Ishikawa (cell line): ENCODE data around the gene COL13A1.

Experiments
- CEBPB ChIP-seq: IDR thresholded peaks from 2 replicates; pipeline ENCODE4 v1.6.1; 2012
- CREB1 ChIP-seq: IDR thresholded peaks from 2 replicates; pipeline ENCODE4 v1.6.1; 2012; ENCODE audit warnings: low read depth
- EGR1 ChIP-seq: IDR thresholded peaks from 2 replicates; pipeline ENCODE4 v1.6.1; 2012
- EP300 ChIP-seq: IDR thresholded peaks from 2 replicates; pipeline ENCODE4 v1.6.1; 2012; ENCODE audit warnings: borderline replicate concordance
- FOXM1 ChIP-seq: IDR thresholded peaks from 2 replicates; pipeline ENCODE4 v1.6.1; 2012; ENCODE audit warnings: low read depth, borderline replicate concordance
- NFIC ChIP-seq: IDR thresholded peaks from 2 replicates; pipeline ENCODE4 v1.6.1; 2012
- RAD21 ChIP-seq: IDR thresholded peaks from 2 replicates; pipeline ENCODE4 v1.6.1; 2012; ENCODE audit warnings: low read depth
- TAF1 ChIP-seq: IDR thresholded peaks from 2 replicates; pipeline ENCODE4 v1.6.1; 2012; ENCODE audit warnings: low read depth, mild to moderate bottlenecking
- TCF12 ChIP-seq: IDR thresholded peaks from 2 replicates; pipeline ENCODE4 v1.6.1; 2012; ENCODE audit warnings: low read depth
- TEAD4 ChIP-seq: IDR thresholded peaks from 2 replicates; pipeline ENCODE4 v1.6.1; 2012
- YY1 ChIP-seq: IDR thresholded peaks from 2 replicates; pipeline ENCODE4 v1.6.1; 2012; ENCODE audit warnings: low read depth
- ZBTB7A ChIP-seq: IDR thresholded peaks from 2 replicates; pipeline ENCODE4 v1.6.1; 2012; ENCODE audit warnings: low read depth
- TF ChIP-seq, protein P1 (sequence below): IDR thresholded peaks from 2 replicates; pipeline ENCODE4 v1.6.1; 2012
- TF ChIP-seq, protein P2 (sequence below): IDR thresholded peaks from 2 replicates; pipeline ENCODE4 v1.6.1; 2012; ENCODE audit warnings: low read depth, mild to moderate bottlenecking
- TF ChIP-seq, protein P3 (sequence below): IDR thresholded peaks from 2 replicates; pipeline ENCODE4 v1.6.1; 2012

Gene COL13A1

DNA sequence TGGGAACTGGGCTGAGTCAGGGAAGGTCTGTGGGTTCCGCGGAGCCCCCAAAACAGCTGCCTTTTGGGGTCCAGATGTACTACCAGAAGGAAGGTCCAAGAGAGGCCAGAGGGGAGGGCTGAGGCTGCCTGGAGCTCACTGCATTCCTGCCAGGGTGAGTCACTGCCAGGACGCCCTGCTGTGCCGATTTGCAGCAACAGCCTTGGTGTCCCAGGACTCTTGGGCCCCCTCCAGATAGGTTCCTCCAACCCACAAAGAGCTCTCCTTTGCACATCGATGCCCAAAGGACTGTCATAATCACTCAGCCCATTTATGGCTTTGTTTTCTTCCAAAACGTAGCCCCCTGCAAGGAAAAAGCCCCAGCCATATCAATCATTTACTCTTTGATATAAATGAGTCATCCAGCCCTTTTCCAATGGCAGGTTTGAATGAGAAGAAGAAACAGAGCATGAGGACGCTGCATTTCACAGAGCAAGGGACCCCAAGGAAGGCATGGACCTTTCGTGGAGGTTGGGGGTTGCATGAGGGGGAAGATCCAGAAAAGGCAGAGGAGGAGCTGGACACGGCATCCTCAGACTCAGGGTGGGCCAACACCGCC, 32.2 kb upstream of the COL13A1 start:
- TF ChIP-seq, protein P1, sequence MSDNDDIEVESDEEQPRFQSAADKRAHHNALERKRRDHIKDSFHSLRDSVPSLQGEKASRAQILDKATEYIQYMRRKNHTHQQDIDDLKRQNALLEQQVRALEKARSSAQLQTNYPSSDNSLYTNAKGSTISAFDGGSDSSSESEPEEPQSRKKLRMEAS: 0 out of 2 replicates have a peak, but pooled peaks have one; percentile 18
- TF ChIP-seq TAF1: no peak
- no peak for TF ChIP-seq RAD21
- TF ChIP-seq EGR1: no peak
- no peak for TF ChIP-seq EP300
- peak; percentile 96 for TF ChIP-seq TEAD4
- no peak for TF ChIP-seq CEBPB
- no peak for TF ChIP-seq YY1
- TF ChIP-seq, protein P2, sequence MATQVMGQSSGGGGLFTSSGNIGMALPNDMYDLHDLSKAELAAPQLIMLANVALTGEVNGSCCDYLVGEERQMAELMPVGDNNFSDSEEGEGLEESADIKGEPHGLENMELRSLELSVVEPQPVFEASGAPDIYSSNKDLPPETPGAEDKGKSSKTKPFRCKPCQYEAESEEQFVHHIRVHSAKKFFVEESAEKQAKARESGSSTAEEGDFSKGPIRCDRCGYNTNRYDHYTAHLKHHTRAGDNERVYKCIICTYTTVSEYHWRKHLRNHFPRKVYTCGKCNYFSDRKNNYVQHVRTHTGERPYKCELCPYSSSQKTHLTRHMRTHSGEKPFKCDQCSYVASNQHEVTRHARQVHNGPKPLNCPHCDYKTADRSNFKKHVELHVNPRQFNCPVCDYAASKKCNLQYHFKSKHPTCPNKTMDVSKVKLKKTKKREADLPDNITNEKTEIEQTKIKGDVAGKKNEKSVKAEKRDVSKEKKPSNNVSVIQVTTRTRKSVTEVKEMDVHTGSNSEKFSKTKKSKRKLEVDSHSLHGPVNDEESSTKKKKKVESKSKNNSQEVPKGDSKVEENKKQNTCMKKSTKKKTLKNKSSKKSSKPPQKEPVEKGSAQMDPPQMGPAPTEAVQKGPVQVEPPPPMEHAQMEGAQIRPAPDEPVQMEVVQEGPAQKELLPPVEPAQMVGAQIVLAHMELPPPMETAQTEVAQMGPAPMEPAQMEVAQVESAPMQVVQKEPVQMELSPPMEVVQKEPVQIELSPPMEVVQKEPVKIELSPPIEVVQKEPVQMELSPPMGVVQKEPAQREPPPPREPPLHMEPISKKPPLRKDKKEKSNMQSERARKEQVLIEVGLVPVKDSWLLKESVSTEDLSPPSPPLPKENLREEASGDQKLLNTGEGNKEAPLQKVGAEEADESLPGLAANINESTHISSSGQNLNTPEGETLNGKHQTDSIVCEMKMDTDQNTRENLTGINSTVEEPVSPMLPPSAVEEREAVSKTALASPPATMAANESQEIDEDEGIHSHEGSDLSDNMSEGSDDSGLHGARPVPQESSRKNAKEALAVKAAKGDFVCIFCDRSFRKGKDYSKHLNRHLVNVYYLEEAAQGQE: no peak
- TF ChIP-seq TCF12: no peak
- peak; percentile 32; the same call in 1 of the 2 replicates for TF ChIP-seq NFIC
- TF ChIP-seq FOXM1: no peak

DNA sequence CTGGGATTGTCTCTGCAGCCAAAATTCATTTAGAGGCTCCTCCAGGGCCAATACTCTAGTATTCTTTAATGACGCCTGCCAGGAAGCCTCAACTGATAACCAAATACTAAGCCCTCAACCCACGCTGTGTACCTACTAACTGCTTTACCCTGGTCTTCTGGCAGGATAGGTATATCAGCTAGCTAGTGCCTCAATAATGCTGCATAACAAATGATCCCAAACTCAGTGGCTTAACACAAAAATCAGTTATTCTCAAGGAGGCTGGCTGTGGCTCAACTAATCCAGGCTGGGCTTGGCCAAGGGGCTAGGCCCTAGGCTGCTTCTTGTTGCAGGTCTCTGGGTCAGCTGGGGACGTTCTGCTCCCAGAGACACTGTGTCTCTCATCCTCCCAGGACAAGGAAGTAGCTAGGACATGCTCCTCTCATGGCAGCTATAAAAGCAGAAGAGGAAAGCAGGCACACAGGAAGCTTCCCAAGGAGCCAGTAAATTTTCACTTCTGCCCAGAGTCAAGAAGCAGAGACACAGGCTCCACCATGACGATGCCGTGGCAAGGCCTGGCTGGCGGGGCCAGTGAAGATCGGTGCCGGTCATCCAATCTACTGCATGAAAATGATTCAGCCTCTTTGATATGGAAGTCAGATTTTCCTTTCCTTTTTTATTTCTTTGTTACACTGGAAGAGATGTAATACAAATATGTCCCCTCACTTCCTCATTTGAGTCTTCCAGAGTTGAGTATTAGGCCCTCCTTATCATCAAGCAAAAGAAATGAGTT, 28.6 kb upstream of the COL13A1 start:
- TF ChIP-seq YY1 (no peak), ZBTB7A (no peak), EP300 (no peak), CEBPB (no peak), TCF12 (no peak), TAF1 (no peak), TEAD4 (no peak), CREB1 (no peak), EGR1 (no peak), RAD21 (no peak), NFIC (no peak), FOXM1 (no peak)
- TF ChIP-seq, protein P1: no peak
- TF ChIP-seq, protein P3, sequence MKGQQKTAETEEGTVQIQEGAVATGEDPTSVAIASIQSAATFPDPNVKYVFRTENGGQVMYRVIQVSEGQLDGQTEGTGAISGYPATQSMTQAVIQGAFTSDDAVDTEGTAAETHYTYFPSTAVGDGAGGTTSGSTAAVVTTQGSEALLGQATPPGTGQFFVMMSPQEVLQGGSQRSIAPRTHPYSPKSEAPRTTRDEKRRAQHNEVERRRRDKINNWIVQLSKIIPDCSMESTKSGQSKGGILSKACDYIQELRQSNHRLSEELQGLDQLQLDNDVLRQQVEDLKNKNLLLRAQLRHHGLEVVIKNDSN: no peak
- TF ChIP-seq, protein P2: no peak

DNA sequence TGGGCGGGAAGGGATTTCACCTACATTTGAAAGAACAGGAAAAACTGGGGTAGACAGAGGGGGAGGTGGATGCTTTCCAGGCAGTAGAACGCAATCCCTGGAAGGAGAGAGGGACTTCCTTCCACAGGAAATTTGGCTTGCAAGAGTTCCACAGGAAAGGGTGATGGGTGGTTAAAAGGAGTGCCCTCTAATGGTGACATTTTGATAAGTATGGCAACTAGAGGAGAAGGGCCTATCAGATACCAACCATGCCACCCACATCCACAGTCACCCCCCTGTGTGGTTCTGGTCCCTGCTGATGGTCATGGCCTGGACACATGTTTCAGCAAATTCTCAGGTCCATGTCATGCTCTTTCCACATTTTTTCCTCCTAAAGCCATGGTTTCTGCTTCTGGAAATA, 27.1 kb upstream of the COL13A1 start:
- TF ChIP-seq CEBPB (no peak), EGR1 (no peak), EP300 (no peak), TAF1 (no peak), TCF12 (no peak), ZBTB7A (no peak), TEAD4 (no peak), RAD21 (no peak)
- TF ChIP-seq, protein P3: no peak
- TF ChIP-seq, protein P2: no peak
- TF ChIP-seq, protein P1: no peak

DNA sequence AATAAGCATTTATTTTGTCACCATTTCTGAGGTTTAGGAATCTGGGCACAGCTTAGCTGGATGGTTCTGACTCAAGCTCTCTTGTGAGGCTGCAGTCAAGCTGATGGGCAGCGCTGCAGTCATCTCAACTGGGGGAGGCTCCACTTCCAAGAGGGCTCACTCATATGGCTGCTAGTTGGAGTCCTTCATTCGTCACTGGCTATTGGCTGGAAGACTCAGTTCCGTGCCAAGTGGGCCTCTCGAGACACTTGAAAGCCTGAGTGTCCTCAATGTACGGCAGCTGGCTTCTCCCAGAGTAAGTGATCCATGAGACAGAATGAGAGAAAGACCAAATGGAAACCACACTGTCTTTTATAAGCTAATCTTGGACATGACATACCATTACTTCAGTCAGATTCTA, 21.6 kb upstream of the COL13A1 start:
- TF ChIP-seq, protein P2: no peak
- no peak for TF ChIP-seq CEBPB
- no peak for TF ChIP-seq TAF1
- no peak for TF ChIP-seq YY1
- TF ChIP-seq RAD21: no peak
- no peak for TF ChIP-seq TCF12
- TF ChIP-seq ZBTB7A: no peak
- TF ChIP-seq, protein P3: no peak
